Bronchial epithelial cell (primary cell): ENCODE data around the gene FAM89B. TPM values are rescaled to one million over a fixed set of nuclear protein-coding genes. Genes with fewer than 3 reads are reported as not detected.

Experiments used
- DNase-seq: peaks from one replicate; pipeline ENCODE4 v3.0.0-alpha.2; 2010; ENCODE audit warnings: low read depth
- FAIRE-seq: peaks from 2 replicates; lab custom pipeline; 2011; peaks lifted over from hg19 to GRCh38; lab: Jason Lieb, UNC
- H3K27me3 ChIP-seq: 2 replicates; pipeline ENCODE4 v1.5.1; 2011; ENCODE audit warnings: low read length; ENCODE audit not compliant: control insufficient read depth, insufficient read depth
- H3K36me3 ChIP-seq: 2 replicates; pipeline ENCODE4 v1.5.1; 2011; ENCODE audit warnings: low read length; ENCODE audit not compliant: control insufficient read depth, insufficient read depth
- H3K4me3 ChIP-seq: 2 replicates; pipeline ENCODE4 v1.5.1; 2011; ENCODE audit warnings: mild to moderate bottlenecking, low read depth, low read length, control low read depth
- CTCF ChIP-seq: IDR thresholded peaks from 2 replicates; pipeline ENCODE4 v1.5.1; 2011; ENCODE audit warnings: mild to moderate bottlenecking, moderate library complexity, low read length, control low read depth, inconsistent platforms; ENCODE audit not compliant: insufficient read depth, severe bottlenecking
- total RNA-seq: library from RNA; depleted of rRNA; stranded (reverse); fragments of >200 nt; gene quantifications from 2 replicates; pipeline ENCODE4 v1.2.1, GENCODE V29; 2014

FAM89B gene
- total RNA-seq, 1 donor from 2014 or later: 10.8 TPM

- FAIRE-seq: no peak
- Histone ChIP-seq H3K36me3 (peaks cover 26% of the 10 kb centered on the region), H3K4me3 (no peak overlapping the region), H3K27me3 (no peaks in the 10 kb centered on the region)
- DNase-seq: no peak
- TF ChIP-seq CTCF: no peak
These were observed 36.9 kb downstream of the FAM89B start for GRCh38 chr11:65609229-65609628.

GRCh38 chr11:65609665-65610064, 37.3 kb downstream of the FAM89B start:
- peaks cover 22% of the 10 kb centered on the region for H3K36me3 ChIP-seq
- FAIRE-seq: peak; percentile 50

GRCh38 chr11:65610404-65610803, 38.1 kb downstream of the FAM89B start:
- TF ChIP-seq CTCF: no peak
- Histone ChIP-seq H3K4me3 (no peak overlapping the region), H3K36me3 (peaks cover 16% of the 10 kb centered on the region), H3K27me3 (no peaks in the 10 kb centered on the region)
- FAIRE-seq (peak; percentile 7), DNase-seq (no peak)

More at GRCh38 chr11:65609665-65610064, 37.3 kb downstream of the FAM89B start:
- no peak for TF ChIP-seq CTCF
- Histone ChIP-seq H3K27me3 (no peaks in the 10 kb centered on the region), H3K4me3 (no peak overlapping the region)
- no peak for DNase-seq

- no peaks in the 10 kb centered on the region for H3K27me3 ChIP-seq
- DNase-seq (no peak), FAIRE-seq (no peak)
- no peak for TF ChIP-seq CTCF
- peaks cover 10% of the 10 kb centered on the region for H3K36me3 ChIP-seq
- H3K4me3 ChIP-seq: no peak overlapping the region
These were observed 38.9 kb downstream of the FAM89B start for GRCh38 chr11:65611028-65611757.

- DNase-seq (no peak), FAIRE-seq (no peak)
- H3K27me3 ChIP-seq: no peaks in the 10 kb centered on the region
- peaks cover 10% of the 10 kb centered on the region for H3K36me3 ChIP-seq
- no peak overlapping the region for H3K4me3 ChIP-seq
- no peak for TF ChIP-seq CTCF
These were observed 39.6 kb downstream of the FAM89B start for GRCh38 chr11:65611758-65612603.
